Progenitor cell of endocrine pancreas (in vitro differentiated cells): ENCODE data around the gene MEX3C. TPM values are rescaled to one million over a fixed set of nuclear protein-coding genes. Genes with fewer than 3 reads are reported as not detected.
A peak's percentile ranks its signal among the peaks of the same experiment; 100 is the strongest.

Experiments
- DNase-seq: peaks from one replicate; pipeline ENCODE4 v3.0.0; 2021; ENCODE audit warnings: low spot score; ENCODE audit not compliant: unreplicated experiment
- H3K27ac Mint-ChIP-seq: 2 replicates; pipeline ENCODE4 v1.8.0; 2021; ENCODE audit warnings: mild to moderate bottlenecking, moderate library complexity, mixed read lengths
- H3K27me3 Mint-ChIP-seq: 2 replicates; pipeline ENCODE4 v1.8.0; 2021; ENCODE audit warnings: mixed read lengths
- H3K36me3 Mint-ChIP-seq: 2 replicates; pipeline ENCODE4 v1.8.0; 2022; ENCODE audit warnings: mixed read lengths; ENCODE audit not compliant: insufficient read depth
- H3K4me1 Mint-ChIP-seq: 2 replicates; pipeline ENCODE4 v1.8.0; 2021; ENCODE audit warnings: low read depth, mixed read lengths
- H3K4me3 Mint-ChIP-seq: 2 replicates; pipeline ENCODE4 v1.8.0; 2021; ENCODE audit warnings: low read depth, mild to moderate bottlenecking, moderate library complexity, mixed read lengths
- H3K9me3 Mint-ChIP-seq: 2 replicates; pipeline ENCODE4 v1.8.0; 2021; ENCODE audit warnings: low read depth, mixed read lengths
- total RNA-seq: library from RNA; stranded (reverse); gene quantifications from 2 replicates; pipeline ENCODE4 v1.2.1, GENCODE V29; 2021
- TF ChIP-seq, protein P1 (sequence below): fragments of 200-600 bp; sonication (generic); IDR thresholded peaks from one replicate; pipeline ENCODE4 v1.5.0; 2021; ENCODE audit warnings: antibody characterized with exemption, mild to moderate bottlenecking; ENCODE audit not compliant: unreplicated experiment

The MEX3C gene
- total RNA-seq, 1 donor from 2014 or later = 86.2 TPM

DNA sequence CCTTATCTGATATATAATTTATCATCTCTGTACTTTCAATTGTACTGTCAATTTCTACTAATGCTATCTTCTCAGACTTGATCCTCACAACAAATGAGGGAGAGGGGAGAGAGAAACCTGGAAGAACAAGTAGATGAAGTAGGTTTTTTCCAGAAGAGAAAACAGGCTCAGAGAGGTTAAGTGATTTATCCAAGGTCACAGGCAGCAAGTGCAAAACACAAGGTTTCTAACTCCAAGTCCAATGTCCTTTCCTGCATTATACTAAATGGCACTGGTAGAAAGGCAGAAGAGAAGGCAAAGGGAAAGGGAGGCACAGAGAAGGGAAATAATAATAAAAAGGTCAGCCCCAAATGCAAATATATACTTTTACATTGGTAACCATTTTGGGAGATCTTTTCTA lies 7.5 kb downstream of the MEX3C start:
- no peak overlapping the region for H3K27ac Mint-ChIP-seq
- DNase-seq = no peak
- H3K27me3 Mint-ChIP-seq = no peaks in the 10 kb centered on the region
- peaks cover 52% of the 10 kb centered on the region for H3K4me1 Mint-ChIP-seq
- TF ChIP-seq, protein P1, sequence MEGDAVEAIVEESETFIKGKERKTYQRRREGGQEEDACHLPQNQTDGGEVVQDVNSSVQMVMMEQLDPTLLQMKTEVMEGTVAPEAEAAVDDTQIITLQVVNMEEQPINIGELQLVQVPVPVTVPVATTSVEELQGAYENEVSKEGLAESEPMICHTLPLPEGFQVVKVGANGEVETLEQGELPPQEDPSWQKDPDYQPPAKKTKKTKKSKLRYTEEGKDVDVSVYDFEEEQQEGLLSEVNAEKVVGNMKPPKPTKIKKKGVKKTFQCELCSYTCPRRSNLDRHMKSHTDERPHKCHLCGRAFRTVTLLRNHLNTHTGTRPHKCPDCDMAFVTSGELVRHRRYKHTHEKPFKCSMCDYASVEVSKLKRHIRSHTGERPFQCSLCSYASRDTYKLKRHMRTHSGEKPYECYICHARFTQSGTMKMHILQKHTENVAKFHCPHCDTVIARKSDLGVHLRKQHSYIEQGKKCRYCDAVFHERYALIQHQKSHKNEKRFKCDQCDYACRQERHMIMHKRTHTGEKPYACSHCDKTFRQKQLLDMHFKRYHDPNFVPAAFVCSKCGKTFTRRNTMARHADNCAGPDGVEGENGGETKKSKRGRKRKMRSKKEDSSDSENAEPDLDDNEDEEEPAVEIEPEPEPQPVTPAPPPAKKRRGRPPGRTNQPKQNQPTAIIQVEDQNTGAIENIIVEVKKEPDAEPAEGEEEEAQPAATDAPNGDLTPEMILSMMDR = no peak
- H3K4me3 Mint-ChIP-seq = no peak overlapping the region
- H3K36me3 Mint-ChIP-seq = peaks cover 5% of the 10 kb centered on the region
- no peaks in the 10 kb centered on the region for H3K9me3 Mint-ChIP-seq

DNA sequence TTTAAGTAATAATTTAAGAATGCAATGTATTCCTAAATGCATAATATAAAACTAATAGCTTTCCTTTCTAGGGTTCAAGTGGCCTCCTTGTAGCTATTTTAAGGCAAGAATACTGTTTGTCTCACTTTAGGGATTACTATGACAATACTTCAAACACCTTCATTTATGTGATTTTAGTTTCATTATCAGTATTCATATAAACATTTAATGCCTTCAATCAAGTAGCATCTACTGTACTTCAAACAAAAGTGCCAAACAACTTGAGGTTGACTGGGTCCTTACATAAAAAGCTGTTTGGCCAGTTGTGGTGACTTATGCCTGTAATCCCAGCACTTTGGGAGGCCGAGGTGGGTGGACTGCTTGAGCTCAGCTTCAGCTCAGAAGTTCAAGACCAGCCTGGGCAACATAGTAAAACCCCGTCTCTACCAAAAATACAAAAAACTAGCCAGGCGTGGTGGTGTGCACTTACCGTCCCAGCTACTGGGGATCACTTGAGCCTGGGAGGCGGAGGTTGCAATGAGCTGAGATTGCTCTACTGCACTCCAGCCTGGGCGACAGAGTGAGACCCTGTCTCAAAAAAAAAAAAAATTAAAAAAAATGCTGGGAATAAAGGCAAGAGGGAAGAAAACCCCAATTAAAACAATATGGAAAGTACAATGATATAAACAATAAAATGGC lies 9.3 kb downstream of the MEX3C start:
- Mint-ChIP-seq H3K36me3 (peaks cover 12% of the 10 kb centered on the region), H3K27ac (peak overlapping the region; percentile 29), H3K4me1 (peaks cover 44% of the 10 kb centered on the region), H3K27me3 (no peaks in the 10 kb centered on the region), H3K9me3 (no peaks in the 10 kb centered on the region), H3K4me3 (no peak overlapping the region)
- no peak for DNase-seq
- TF ChIP-seq, protein P1 = no peak

DNA sequence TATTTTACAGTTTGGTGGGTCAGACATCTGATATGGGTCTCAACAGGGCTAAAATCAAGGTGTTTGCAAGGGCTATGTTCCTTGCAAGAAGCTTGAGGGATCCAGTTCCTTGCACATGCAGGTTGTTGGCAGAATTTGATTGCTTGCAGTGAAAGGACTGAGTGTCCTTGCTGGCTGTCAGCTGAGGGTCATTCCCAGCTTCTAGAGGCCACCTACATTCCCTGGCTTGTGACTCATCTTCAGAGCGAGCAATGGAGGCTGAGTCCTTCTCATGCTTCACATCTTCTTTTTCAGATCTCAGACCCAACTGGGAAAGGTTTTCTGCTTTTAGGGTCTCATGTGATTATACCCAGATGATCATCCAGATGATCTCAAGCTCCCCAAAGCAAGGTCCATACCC lies 12.4 kb downstream of the MEX3C start:
- Mint-ChIP-seq H3K27ac (no peak overlapping the region), H3K4me1 (peaks cover 29% of the 10 kb centered on the region), H3K36me3 (peaks cover 15% of the 10 kb centered on the region), H3K27me3 (no peaks in the 10 kb centered on the region), H3K4me3 (no peak overlapping the region), H3K9me3 (no peaks in the 10 kb centered on the region)
- TF ChIP-seq, protein P1 = no peak
- DNase-seq = no peak

DNA sequence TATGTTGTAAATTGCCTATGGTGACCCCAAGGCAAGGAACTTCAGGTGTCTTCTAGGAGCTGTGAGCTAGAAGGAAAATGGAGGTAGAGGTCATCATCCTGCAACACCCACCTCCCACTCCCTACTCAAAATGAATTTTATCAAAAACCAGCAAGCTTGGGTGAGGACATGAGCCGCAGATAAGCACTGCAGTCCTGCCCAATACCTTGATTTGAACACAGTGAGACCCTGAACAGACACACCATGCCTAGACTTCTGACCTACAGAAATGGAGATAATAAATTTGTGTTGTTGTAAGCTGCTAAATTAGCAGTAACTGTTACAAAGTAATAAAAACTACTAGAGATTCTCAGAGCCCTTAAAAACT lies 13.4 kb downstream of the MEX3C start:
- peaks cover 29% of the 10 kb centered on the region for H3K4me1 Mint-ChIP-seq

DNA sequence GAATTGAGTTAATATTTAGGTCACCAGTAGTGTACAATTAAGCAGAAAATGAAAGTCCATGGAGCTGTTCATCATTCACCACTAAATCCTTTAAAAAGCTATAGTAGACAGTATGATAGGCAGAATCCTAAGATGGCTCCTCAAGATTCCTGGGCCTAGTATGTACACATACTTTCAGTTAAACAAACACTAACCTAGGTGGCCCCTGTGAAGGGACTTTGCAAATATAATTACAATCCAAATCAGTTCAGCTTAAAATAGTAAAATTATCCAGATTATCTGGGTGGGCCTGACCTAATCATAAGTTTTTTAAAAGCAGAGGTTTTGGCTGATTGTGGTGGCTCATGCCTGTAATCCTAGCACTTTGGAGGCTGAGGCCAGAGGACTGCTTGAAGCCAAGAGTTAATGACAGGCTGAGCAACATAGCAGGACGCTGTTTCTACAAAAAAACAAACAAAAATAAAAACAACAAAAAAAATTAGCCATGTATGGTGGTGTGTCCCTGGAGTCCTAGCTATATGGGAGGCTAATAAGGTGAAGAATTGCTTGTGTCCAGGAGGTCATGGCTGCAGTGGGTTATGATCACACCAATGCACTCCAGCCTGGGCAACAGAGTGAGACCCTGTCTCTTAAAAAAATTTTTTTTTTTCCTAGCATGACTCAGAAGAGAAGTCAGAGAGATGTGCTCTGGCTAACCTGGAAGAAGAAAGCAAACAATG lies 13.9 kb downstream of the MEX3C start:
- H3K4me3 Mint-ChIP-seq = no peak overlapping the region
- no peak for DNase-seq
- TF ChIP-seq, protein P1 = no peak
- no peaks in the 10 kb centered on the region for H3K9me3 Mint-ChIP-seq
- peaks cover 29% of the 10 kb centered on the region for H3K4me1 Mint-ChIP-seq
- H3K36me3 Mint-ChIP-seq = peaks cover 15% of the 10 kb centered on the region
- H3K27ac Mint-ChIP-seq = no peak overlapping the region
- no peaks in the 10 kb centered on the region for H3K27me3 Mint-ChIP-seq

More for the DNA sequence above, 13.4 kb downstream of the MEX3C start:
- Mint-ChIP-seq H3K27ac (peak overlapping the region; percentile 47), H3K36me3 (peaks cover 15% of the 10 kb centered on the region), H3K9me3 (no peaks in the 10 kb centered on the region), H3K4me3 (no peak overlapping the region), H3K27me3 (no peaks in the 10 kb centered on the region)
- TF ChIP-seq, protein P1 = no peak
- no peak for DNase-seq
